GM19395 (cell line): ENCODE measurements around the gene TMIGD3.

Source experiments
- ATAC-seq: cut with Tn5 transposase; IDR thresholded peaks from one replicate; pipeline ENCODE4 v1.9.1; 2021; ENCODE audit warnings: mild to moderate bottlenecking, moderate library complexity; ENCODE audit not compliant: unreplicated experiment

The TMIGD3 gene

GRCh38 chr1:111448918-111449702 lies 54.3 kb downstream of the TMIGD3 start, which contains the start of the genes ATP5PB and WDR77:
ATP5PB (plus strand) TSS chr1:111449464; CDS start chr1:111449542, 78 bp downstream.
WDR77 (minus strand) TSS chr1:111449256; CDS start chr1:111449169, 87 bp downstream.
- ATAC-seq, result peak; percentile 92

GRCh38 chr1:111448482-111448917 lies 54.9 kb downstream of the TMIGD3 start:
- ATAC-seq, result peak; percentile 29

GRCh38 chr1:111446967-111447892 lies 56.2 kb downstream of the TMIGD3 start:
- no peak for ATAC-seq

- no peak for ATAC-seq
Observed at GRCh38 chr1:111446546-111446945, 56.9 kb downstream of the TMIGD3 start.

- no peak for ATAC-seq
Observed at GRCh38 chr1:111444031-111444430, 59.4 kb downstream of the TMIGD3 start.

GRCh38 chr1:111442457-111442856 lies 61.0 kb downstream of the TMIGD3 start:
- ATAC-seq, result no peak

- ATAC-seq, result no peak
Observed at GRCh38 chr1:111441573-111442192, 61.8 kb downstream of the TMIGD3 start.

GRCh38 chr1:111439461-111440351 lies 63.7 kb downstream of the TMIGD3 start:
- no peak for ATAC-seq

DNA sequence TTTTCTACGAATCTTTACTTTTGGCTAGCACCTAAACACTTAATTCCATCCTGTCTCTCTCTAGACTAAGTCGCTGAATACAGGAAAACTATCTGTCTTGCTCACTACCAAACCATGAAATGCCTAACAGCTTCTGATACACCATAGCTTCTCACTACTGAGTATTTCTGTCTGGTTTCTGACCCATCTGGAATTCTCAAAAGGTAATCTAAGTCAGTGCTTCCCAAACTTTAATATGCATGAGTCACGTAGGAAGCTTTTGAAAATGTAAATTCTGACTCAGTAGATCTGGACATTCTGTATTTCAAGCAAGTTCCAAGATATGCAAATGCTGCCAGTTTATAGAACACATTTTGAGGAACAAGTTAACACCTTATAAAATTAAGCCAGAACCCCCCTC lies 66.7 kb downstream of the TMIGD3 start:
- ATAC-seq, result no peak
